ENCODE measurements around the gene KRCC1. TPM values are rescaled to one million over a fixed set of nuclear protein-coding genes. Genes with fewer than 3 reads are reported as not detected.
A peak's percentile ranks its signal among the peaks of the same experiment; 100 is the strongest.

KRCC1 gene
- total and polyA plus RNA-seq, 9 of the 15 experiments (the other 6 are each of a cell fraction or from before 2014, with no cell fraction given), result 1.9 to 6.0 (median 2.2) TPM

GRCh38 chr2:88016086-88016959 lies 39.3 kb downstream of the KRCC1 start, which contains the start of gene RNU2-63P (continued):
- TF ChIP-seq MGA (IDR thresholded peaks at IDR 0.05), result no peak
- TF ChIP-seq ELF1 (tag; IDR thresholded peaks at IDR 0.05), result peak; percentile 65
- TF ChIP-seq, protein P1, sequence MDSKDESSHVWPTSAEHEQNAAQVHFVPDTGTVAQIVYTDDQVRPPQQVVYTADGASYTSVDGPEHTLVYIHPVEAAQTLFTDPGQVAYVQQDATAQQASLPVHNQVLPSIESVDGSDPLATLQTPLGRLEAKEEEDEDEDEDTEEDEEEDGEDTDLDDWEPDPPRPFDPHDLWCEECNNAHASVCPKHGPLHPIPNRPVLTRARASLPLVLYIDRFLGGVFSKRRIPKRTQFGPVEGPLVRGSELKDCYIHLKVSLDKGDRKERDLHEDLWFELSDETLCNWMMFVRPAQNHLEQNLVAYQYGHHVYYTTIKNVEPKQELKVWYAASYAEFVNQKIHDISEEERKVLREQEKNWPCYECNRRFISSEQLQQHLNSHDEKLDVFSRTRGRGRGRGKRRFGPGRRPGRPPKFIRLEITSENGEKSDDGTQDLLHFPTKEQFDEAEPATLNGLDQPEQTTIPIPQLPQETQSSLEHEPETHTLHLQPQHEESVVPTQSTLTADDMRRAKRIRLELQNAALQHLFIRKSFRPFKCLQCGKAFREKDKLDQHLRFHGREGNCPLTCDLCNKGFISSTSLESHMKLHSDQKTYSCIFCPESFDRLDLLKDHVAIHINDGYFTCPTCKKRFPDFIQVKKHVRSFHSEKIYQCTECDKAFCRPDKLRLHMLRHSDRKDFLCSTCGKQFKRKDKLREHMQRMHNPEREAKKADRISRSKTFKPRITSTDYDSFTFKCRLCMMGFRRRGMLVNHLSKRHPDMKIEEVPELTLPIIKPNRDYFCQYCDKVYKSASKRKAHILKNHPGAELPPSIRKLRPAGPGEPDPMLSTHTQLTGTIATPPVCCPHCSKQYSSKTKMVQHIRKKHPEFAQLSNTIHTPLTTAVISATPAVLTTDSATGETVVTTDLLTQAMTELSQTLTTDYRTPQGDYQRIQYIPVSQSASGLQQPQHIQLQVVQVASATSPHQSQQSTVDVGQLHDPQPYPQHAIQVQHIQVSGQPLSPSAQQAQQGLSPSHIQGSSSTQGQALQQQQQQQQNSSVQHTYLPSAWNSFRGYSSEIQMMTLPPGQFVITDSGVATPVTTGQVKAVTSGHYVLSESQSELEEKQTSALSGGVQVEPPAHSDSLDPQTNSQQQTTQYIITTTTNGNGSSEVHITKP (IDR thresholded peaks at IDR 0.05; ENCODE audit: partially characterized antibody), result peak; percentile 2
- no peak; the same call in 1 of the 2 replicates for TF ChIP-seq JUND (IDR thresholded peaks at IDR 0.05; ENCODE audit: borderline replicate concordance, low read depth, low read length)
- peak; percentile 48; the same call in 1 of the 3 replicates for TF ChIP-seq JUND (tag; IDR thresholded peaks at IDR 0.05; ENCODE audit: borderline replicate concordance, low read depth, low read length)
- TF ChIP-seq CEBPG (CRISPR knock-in tag; IDR thresholded peaks at IDR 0.05), result no peak
- TF ChIP-seq CEBPG (tag; conservative IDR thresholded peaks at IDR 0.05 in 1 of 2, IDR thresholded peaks at IDR 0.05 in 1 of 2), result peak in 1 of 2 experiments; percentile 7; a peak in 1 of 4 replicates
- peak; percentile 88 for TF ChIP-seq NBN (IDR thresholded peaks at IDR 0.05; ENCODE audit: low read depth)
- TF ChIP-seq ZNF695 (CRISPR knock-in tag; IDR thresholded peaks at IDR 0.05), result peak; percentile 92; the same call in 1 of the 2 replicates
